HG03066 (cell line): ENCODE results near the gene CFAP99.
A peak's percentile ranks its signal among the peaks of the same experiment; 100 is the strongest.

Experiments used
- ATAC-seq: cut with Tn5 transposase; IDR thresholded peaks from one replicate; pipeline ENCODE4 v1.9.1; 2021; ENCODE audit warnings: low read depth; ENCODE audit not compliant: unreplicated experiment

Gene CFAP99

DNA sequence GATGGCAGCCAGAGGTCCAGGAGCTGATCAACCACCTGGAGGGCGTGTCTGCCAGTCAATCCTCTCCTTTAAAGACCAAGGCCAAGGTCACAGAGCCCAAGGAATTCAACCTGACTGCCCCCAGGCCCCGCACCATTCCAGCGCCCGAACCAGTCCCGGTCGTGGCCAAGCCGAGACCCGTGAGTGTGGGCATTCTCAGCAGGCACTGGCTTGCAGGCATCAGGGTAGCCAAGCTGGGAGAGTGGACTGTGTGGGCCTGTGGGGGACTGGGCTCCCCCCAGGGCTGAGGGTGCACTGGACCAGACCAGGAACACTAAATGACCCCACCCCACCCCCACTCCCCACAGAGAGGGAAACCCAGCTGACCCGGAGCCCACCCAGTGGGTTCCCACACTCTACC lies 26.4 kb downstream of the CFAP99 start:
- no peak for ATAC-seq

- ATAC-seq: no peak
Observed at GRCh38 chr4:2445571-2445970, 26.8 kb downstream of the CFAP99 start.

DNA sequence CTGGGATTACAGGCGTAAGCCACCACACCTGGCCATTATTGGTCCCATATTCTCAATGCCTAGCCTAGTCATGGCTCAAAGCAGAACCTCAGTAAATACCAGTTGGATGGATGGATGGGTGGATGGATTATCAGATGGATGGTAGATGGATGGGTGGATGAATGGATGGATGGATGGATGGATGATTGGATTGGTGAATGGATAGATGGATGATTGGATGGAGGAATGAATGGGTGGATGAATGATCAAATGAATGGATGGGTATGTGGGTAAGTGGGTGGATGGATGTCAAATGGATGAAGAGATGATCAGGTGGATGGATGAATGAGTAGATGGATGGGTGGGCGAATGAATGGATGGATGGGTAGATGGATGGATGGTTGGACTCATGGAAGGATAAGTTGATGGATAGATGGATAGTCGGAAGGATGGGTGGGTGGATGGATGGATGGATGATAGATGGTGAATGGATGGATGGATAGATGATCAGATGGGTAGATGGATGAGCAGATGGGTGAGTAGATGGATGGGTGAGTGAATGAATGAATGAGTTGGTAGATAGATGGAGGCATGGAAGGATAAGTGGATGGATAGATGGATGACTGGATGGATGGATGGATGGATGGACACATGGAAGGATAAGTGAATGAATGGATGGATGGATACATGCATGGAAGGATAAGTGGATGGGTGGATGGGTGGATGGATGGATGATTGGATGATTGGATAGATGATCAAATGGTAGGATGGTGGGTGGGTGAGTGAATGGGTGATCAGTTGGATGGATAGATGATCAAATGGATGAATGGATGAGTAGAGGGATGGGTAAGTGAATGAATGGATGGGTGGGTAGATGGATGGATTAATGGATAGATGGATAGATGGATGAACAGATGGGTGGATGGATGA lies 28.2 kb downstream of the CFAP99 start:
- no peak for ATAC-seq

DNA sequence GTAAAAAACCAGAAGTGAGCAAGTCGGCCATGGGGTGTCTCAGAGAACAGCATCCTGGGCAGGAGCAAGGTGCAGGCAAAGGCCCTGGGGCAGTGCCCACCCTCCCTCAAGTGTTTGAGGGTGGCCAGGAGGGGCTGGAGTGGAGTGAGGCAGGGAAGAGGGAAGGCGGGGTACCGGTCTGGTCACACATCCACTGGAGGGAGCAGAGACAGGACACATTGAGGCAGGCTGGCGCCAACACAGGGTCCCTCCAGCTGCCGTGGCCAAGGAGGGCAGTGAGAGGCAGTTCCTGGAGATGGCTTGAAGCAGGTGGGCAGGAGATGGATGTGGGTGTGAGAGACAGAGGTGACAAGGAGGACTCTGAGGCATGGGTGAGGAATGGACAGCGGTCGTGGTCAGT lies 29.8 kb downstream of the CFAP99 start:
- no peak for ATAC-seq

GRCh38 chr4:2449051-2449450 lies 30.3 kb downstream of the CFAP99 start:
- ATAC-seq: no peak

- no peak for ATAC-seq
Observed at GRCh38 chr4:2449511-2450392, 31.0 kb downstream of the CFAP99 start.

GRCh38 chr4:2450394-2451035 lies 31.8 kb downstream of the CFAP99 start:
- no peak for ATAC-seq

DNA sequence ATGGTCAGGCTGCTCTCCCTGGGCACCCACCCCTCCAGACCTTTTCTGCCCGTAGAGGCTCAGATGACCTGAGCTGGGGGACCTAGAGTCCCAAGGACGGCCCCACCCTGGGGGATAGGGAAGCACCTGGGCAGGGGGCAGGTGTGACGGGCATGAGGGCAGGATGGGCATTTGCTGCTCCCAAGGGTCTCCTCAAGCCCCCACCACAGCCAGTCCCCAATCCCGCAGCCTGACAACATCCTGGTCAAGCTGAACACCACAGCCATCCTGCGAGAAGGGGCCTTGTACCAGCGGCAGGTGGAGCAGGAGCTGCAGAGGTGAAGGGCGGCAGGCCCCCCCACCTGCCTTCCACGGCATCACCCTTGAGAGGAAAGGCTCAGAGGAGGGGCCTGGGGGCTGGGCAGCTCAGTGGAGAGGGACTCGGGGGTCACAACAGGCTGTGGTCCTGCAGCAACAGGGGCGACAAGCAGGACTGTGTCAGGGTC lies 32.3 kb downstream of the CFAP99 start:
- no peak for ATAC-seq

DNA sequence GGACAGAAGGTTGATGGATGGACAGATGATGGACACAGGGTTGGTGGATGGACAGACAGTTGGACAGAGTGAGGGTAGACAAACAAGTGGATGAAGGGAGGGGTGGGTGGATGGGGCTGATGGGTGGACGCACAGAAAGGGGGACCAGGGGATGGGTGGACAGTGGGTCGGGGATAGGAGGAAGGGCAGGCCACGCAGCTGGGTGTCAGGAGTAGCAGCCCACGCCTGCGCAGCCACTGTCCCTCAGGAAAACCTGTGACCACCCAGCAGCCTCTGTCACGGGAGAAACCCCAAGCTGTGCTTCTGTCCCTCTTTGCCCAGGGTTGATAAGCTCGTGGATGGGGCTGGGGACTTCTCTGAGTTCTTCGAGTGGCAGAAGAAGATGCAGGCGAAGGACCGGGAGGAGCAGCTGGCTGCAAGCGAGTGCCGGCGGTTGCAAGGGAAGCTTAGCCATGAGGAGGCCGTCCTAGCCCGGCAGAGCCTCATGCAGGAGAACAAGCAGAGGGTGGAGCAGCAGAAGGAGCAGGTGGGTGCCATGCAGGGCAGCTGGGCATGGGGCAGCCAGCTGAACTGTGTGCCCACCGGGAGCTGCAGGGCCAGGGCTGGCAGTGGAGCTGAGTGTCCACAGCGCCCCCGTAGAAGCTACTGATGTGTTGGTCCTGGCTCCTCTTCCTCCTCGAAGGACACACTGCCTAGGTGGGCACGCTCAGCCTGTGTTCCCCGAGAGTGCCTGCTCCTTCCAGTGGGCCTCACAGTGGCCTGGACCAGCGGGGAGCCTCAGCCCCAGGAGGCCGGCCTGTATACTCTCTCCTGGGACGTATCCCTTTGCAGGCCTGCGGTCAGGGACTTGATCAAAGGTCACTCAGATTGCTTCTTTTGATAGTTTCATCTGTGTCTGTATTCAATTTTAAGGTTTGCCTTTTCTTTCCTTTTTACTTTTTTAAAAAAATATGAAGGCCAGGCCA lies 33.3 kb downstream of the CFAP99 start:
- no peak for ATAC-seq

DNA sequence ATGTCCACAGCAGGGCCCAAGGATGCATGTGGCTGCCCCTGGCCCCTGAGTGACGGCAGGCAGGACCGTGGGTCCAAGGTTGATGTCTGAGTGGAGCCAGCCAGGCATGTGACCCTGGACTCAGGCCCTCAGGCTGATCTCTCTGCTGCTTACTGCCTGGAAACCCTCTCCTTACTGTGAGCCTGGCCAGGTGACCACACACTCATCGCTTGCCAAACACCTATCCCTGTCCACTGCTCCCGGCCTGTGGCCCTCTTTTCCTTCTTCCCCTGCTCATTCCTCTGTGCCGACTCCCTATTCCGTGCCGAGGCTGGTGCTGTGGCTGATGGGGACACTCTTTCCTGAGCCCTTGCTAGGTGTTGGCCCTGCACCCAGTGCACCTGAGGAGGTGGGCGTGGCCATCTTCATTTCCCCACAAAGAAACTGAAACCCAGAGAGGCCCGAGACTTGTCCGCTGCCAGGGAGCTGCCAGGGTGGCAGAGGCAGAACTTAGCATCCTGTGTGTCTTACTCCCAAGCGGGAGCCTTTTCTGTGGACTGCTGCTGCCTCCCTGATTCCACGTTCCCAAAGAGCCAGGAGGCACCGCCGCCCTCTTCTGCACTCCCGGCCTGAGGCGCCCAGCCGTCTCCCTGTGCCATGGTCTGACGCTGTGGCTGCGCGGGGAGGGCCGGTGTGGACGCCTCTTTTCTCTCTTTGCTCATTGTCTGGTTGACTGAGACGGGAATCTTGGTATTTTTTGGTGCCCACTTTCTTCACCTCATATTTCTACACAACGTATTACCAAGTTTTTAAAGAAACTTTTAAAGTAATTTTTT lies 38.9 kb downstream of the CFAP99 start:
- no peak for ATAC-seq

- ATAC-seq: no peak
Observed at GRCh38 chr4:2458546-2459491, 40.1 kb downstream of the CFAP99 start.

DNA sequence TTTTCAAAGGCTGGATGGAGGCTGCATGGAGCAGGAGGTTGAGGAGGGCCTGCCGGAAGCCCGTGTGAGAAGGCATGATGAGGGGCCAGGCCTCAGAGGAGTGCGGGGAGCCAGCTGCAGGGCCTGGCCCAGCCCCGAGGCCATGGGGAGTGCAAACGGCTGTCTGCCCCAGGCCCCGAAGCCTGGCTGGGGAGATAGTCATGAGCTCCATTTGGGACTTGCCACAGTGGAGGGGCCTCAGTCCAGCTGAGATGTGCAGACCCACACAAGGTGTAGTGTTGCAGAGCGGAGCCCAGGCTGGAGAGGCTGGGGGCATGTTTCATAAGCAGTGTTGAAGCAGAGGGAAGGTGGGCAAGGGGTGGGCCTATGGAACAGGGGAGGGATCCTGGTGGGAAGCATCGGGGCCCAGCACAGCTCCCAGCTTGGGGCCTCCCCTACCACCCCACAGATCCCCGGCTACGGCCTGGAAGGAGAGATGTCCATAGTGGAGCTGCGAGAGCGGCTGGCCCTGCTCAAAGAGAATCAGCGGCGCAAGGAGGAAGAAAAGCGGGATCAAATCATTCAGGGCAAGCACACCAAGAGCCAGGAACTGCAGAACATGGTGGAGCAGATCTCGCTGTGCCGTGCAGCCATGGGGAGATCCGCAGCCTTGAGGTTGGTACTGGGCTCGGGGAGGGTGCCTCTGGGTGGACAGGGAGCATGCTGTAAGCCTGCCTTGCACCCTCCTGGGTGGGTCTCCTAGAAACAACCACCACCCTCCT lies 41.0 kb downstream of the CFAP99 start:
- no peak for ATAC-seq

- no peak for ATAC-seq
Observed at GRCh38 chr4:2461246-2461960, 42.6 kb downstream of the CFAP99 start.

- ATAC-seq: peak; percentile 86
Observed at GRCh38 chr4:2462218-2462991, 43.6 kb downstream of the CFAP99 start.

DNA sequence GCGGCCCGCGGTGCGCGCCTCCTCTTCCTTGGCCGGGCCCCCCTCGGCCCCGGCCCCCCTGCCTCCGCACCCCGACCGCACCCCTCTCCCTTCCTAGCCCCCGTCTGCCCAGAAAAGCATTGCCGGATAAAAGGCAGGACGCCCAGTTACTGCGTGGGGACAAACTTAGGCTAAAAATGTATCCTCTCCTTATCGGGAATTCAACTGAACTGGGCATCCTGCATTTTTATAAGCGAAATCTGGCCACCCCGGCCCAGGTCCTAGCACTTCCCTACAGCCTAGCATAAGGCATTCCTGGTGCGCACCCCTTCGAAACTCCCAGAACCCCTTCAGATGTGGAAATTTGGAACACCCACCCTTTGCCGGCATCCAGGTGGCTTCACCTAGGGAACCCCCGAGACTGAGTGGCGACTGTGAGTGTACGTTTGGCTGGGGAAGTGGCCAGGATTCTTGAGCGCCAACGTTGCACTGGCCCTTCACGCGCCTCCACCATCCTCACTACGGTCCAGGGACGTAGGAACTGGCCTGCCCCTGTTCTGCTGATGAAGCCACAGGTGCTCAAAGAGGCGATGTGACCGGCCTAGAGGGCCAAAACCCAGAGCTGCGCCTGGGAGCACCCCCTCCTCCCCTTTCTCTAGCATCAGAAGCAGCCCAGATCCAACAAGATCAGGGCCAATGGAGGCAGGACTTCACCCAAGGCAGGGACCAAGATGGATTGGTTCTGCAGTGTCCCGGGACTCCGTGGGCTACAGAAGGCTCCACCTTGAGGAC lies 44.4 kb downstream of the CFAP99 start:
- ATAC-seq: peak; percentile 4
